ENCODE measurements around the gene SAC3D1.
"Not testable (repeated sequence)": the region's sequence is repeated elsewhere in the genome, so short reads cannot be mapped to it uniquely, and the experiment has no call there.

SAC3D1 gene

DNA sequence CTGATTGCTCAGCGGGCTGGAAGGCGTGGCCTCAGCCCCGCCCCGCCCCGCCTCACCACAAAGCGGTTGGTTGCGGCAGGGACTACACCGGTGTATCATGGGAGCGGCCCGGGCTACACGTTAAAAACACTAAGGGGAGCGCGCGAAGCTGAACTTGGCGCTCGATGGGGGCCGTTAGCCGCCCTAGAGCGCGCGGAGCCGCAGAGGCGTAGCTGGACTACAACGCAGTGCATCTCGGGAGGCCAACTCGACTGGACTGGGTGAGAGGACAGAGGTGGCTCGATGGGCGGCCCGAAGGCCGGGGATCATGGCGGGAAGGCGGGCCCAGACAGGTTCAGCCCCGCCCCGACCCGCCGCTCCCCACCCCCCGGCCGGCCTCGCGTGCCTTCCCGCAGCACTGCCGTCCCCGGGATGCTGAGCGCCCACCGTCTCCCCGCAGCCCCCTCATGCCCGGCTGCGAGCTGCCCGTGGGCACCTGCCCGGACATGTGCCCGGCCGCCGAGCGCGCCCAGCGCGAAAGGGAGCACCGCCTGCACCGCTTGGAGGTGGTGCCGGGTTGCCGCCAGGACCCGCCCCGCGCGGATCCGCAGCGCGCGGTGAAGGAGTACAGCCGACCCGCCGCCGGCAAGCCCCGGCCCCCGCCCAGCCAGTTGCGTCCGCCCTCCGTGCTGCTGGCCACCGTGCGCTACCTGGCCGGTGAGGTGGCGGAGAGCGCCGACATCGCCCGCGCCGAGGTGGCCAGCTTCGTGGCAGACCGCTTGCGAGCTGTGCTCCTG is at the start of gene SAC3D1:
SAC3D1 (plus strand) TSS at position 364 of the 776 bp plus-strand sequence; CDS start at position 447, 83 bp downstream.
- DNase-seq: peak; percentile 91

DNA sequence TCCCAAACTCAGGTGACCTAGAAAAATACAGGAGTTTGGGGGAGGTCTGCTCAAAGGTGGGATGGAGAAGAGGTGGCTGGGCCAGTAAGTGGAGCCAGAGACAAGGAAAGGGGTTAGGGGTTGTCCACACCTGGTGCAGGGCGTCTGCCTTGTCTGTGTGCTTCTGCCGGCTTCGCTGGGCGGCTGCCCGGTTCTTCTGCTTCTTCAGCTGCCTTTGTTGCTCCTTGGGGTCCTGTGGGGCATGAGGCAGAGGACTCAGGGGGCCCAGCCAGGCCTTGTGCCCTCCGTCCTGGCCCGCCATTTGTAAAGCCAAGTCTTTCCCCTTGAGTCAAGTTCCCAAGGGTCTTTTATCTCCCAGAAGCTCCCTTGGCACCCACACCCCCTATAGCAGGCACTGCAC is 46.7 kb upstream of the SAC3D1 start:
- no peak for DNase-seq

DNA sequence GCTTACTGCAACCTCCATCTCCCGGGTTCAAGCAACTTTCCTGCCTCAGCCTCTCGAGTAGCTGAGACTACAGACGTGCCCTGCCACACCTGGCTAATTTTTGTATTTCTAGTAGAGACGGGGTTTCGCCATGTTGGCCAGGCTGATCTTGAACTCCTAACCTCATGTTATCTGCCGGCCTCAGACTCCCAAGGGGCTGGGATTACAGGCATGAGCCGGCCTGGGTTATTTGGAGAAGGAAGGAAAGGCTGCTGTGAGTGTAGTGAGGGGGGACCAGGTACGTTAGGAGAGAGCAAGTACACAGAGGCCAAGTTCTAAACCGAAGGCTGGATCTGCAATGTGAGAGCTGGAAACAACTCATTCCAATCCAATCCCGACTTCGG is 44.7 kb upstream of the SAC3D1 start:
- DNase-seq: no peak

- DNase-seq: no peak
These were observed 44.2 kb upstream of the SAC3D1 start, which contains the start of gene BATF2 for GRCh38 chr11:64996710-64997380. Gene BATF2, minus strand, starts transcription at chr11:64996971. Its CDS starts 57 bp downstream, at chr11:64996914.

GRCh38 chr11:64998141-64998540 is 42.9 kb upstream of the SAC3D1 start:
- peak; percentile 54 for DNase-seq

GRCh38 chr11:64998690-64999431 is 42.1 kb upstream of the SAC3D1 start:
- no peak for DNase-seq

DNA sequence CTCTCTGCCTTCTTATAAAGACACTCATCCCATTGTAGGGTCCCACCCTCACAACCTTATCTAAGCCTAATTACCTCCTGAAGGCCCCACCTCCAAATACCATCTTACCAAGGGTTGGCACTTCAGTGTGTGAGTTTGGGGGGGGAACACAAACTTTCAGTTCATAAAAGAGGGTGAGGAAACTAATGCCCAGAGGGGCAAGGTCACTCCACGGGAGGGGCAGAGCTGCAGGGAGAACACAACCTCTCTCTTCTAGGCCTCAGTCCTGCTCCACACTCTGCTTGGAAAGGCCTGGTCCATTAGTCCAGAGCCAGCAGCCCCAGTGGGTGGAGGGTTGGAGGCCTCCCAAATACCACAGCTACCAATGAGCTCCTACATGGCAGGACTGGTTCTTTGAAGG is 41.5 kb upstream of the SAC3D1 start:
- DNase-seq: no peak

DNA sequence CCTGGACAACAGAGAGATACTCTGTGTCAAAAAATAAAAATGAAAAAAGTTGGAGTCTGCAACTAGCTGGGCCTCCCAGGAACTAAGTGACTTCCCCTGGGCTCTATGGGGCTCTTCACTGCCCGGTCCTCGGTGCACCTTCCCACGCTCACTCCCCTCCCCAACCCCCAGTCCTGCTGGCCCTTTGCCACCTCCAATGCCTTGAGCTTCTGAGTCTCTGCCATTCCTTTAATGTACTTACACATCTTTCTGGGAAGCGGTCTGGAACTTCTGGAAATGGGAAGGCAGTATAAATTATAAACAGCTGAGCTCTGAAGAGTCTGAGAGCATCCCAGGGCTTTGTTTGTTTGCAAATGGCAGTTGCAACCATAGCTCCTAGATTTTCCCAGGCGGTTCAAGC is 38.3 kb upstream of the SAC3D1 start:
- DNase-seq: no peak

DNA sequence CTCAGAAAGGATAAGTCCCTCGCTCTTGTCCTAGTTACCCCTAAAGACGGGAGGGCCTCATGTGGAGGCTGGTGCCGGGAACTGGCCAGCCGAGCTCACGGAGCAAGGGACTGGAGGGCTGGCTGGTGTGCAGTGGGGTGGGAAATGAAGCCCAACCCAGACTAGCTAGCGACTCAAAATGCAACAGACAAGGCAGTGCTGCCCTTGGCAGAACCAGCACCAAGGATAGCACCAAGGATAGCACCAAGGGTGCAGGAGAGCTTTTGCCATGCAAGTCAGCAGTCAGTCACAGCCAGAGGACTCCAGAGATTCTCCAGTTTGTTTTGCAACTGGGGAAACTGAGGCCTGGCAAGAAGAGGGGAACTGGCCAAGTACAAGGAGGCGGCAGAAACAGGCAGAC is 37.7 kb upstream of the SAC3D1 start:
- DNase-seq: no peak

DNA sequence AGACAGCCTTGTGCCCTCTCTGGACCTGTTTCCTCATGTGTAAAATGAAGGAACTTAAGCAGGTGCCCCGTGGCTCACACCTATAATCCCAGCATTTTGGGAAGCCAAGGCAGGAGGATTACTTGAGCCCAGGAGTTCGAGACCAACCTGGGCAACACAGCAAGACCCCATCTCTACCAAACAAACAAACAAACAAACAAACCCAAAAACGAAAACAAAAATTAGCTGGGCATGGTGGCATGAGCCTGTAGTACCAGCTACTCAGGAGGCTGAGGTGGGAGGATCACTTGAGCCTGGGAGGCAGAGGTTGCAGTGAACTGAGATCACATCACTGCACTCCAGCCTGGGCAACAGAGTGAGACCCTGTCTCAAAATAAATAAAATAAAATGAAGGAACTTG is 37.0 kb upstream of the SAC3D1 start:
- DNase-seq: not testable (repeated sequence)

DNA sequence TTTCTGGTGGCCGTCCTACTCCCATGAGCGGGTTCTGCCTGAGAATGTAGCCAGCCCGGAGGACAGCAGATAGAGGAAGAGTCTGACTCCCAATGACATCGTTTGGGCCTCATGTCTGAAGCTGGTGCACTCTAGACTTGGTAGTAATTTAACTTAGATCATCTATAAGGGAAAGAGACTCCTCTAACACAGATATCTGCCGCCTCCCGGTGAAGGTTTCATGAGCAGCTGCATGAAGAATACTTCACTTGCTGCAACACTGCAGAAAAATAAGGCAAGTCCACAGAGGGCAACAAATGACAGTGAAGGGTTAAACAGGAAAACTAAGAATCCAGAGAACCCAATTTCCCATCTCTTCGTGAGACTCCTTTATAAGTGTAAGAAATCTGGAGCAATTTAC is 33.0 kb upstream of the SAC3D1 start:
- DNase-seq: no peak

DNA sequence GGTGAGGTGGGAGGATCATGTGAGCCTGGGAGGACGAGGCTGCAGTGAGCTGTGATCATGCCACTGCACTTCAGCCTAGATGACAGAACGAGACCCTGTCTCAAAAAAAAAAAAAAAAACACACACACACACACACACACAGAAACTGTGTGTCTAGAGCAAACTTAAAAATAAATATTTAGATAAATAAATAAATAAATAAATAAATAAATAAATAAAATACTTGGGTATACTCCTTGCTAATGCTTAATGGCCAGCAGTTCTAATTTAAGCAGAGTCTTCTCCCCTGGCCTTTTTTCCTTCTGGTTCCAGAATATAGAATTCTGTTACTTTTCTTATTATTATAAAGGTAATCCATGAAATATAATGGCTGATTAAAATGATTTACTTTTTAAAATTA is 32.1 kb upstream of the SAC3D1 start:
- no peak for DNase-seq

- DNase-seq: peak; percentile 93
These were observed 27.7 kb upstream of the SAC3D1 start for GRCh38 chr11:65013130-65013887.

GRCh38 chr11:65013888-65014725 is 26.9 kb upstream of the SAC3D1 start, which contains the start of gene ARL2:
Gene ARL2, plus strand, starts transcription at chr11:65014160. Its CDS starts 48 bp downstream, at chr11:65014208.
- peak; percentile 92 for DNase-seq

- peak; percentile 29 for DNase-seq
These were observed 26.2 kb upstream of the SAC3D1 start for GRCh38 chr11:65014726-65015227.

DNA sequence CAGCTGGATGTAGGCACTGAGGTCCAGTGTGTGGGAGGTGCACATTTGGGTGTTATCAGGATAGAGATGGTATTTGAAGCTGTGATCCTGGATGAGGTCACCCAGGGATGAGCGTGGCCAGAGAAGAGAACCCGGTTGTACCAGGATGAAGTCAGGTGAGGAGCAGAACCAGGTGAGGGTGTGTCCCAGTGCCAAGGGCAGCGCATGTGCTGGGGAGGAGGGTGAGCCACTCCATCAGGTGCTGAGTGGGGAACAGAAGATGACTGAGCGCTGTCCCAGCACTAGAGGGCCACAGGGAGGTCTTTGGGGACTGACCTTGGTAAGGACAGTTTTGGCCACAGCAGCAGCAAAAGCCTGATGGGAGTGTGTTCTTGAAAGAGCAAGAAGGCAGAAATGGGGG is 24.3 kb upstream of the SAC3D1 start:
- no peak for DNase-seq

GRCh38 chr11:65017937-65018336 is 23.1 kb upstream of the SAC3D1 start:
- no peak for DNase-seq

DNA sequence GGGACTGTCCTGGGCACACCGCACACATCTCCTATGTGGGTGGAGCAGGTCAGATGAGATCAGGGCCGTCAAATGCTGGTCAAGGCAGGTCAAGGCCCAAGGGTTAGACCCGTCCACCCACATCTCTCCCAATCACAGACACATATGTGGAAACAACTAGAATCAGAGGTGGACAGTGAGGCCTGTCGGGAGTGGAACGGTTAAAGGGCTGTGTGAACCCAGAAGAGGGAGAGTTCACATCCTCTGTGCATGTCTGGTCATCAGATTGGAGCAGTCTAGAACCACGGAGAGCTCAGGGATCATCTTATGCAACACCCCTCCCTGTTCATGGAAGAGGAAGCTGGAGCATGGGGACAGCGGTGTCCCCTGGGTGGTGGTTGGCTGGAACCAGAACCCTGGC is 21.2 kb upstream of the SAC3D1 start:
- no peak for DNase-seq

- DNase-seq: no peak
These were observed 20.0 kb upstream of the SAC3D1 start for GRCh38 chr11:65021003-65021402.

- DNase-seq: no peak
These were observed 19.5 kb upstream of the SAC3D1 start for GRCh38 chr11:65021509-65021908.

- DNase-seq: not testable (repeated sequence)
These were observed 17.5 kb upstream of the SAC3D1 start for GRCh38 chr11:65023502-65023901.

DNA sequence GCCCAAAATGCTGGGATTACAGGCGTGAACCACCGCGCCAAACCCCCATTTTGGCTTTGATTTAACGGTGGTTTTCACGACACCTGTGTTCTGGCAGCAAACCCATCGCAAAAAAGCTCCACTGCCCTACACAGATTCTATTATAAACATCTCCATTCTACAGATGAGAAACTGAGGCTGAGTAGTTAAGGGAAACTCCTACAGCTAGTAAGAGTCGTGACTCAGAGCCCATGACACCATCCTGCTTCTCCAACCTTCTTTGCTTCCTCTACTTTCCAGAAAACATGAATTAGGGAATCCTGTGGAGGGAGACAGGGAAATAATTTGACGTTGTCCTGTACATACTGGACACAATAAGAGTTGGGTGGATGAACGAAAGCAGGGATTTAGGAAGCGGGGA is 14.2 kb upstream of the SAC3D1 start:
- DNase-seq: no peak

Measured in stimulated activated CD8-positive, alpha-beta memory T cell treated with anti-CD3 and anti-CD28 coated beads, Interleukin-4, amount 100 ng/mL, for 48 hours (primary cell).